CD4-positive, alpha-beta T cell treated with Interleukin-17A for 4 hours (primary cell): ENCODE results near the gene GRIA4.

Experiments used
- DNase-seq: peaks from one replicate; pipeline ENCODE4 v3.0.0-alpha.2; 2020; ENCODE audit warnings: mixed read lengths

The GRIA4 gene

GRCh38 chr11:105641433-105641832, 31.6 kb downstream of the GRIA4 start:
- no peak for DNase-seq

GRCh38 chr11:105642870-105643269, 33.0 kb downstream of the GRIA4 start:
- no peak for DNase-seq

GRCh38 chr11:105644839-105645573, 35.1 kb downstream of the GRIA4 start:
- DNase-seq, result no peak

- no peak for DNase-seq
Observed at GRCh38 chr11:105647780-105648179, 37.9 kb downstream of the GRIA4 start.

- no peak for DNase-seq
Observed at GRCh38 chr11:105648762-105649161, 38.9 kb downstream of the GRIA4 start.

GRCh38 chr11:105665281-105665680, 55.4 kb downstream of the GRIA4 start:
- no peak for DNase-seq

- DNase-seq, result no peak
Observed at GRCh38 chr11:105667441-105667840, 57.6 kb downstream of the GRIA4 start.

GRCh38 chr11:105670811-105671210, 60.9 kb downstream of the GRIA4 start:
- no peak for DNase-seq

- DNase-seq, result no peak
Observed at GRCh38 chr11:105673089-105673488, 63.2 kb downstream of the GRIA4 start.

- no peak for DNase-seq
Observed at GRCh38 chr11:105689631-105690030, 79.8 kb downstream of the GRIA4 start.

GRCh38 chr11:105690467-105690866, 80.6 kb downstream of the GRIA4 start:
- DNase-seq, result no peak

- DNase-seq, result no peak
Observed at GRCh38 chr11:105693075-105693759, 83.3 kb downstream of the GRIA4 start.

- no peak for DNase-seq
Observed at GRCh38 chr11:105696000-105696399, 86.1 kb downstream of the GRIA4 start.

GRCh38 chr11:105697291-105697690, 87.4 kb downstream of the GRIA4 start:
- DNase-seq, result no peak

GRCh38 chr11:105699203-105699602, 89.3 kb downstream of the GRIA4 start:
- DNase-seq, result no peak

- DNase-seq, result no peak
Observed at GRCh38 chr11:105700271-105700670, 90.4 kb downstream of the GRIA4 start.

GRCh38 chr11:105701098-105701497, 91.2 kb downstream of the GRIA4 start:
- no peak for DNase-seq

- DNase-seq, result no peak
Observed at GRCh38 chr11:105705786-105706530, 96.1 kb downstream of the GRIA4 start.

- no peak for DNase-seq
Observed at GRCh38 chr11:105713106-105713505, 103.2 kb downstream of the GRIA4 start.

- no peak for DNase-seq
Observed at GRCh38 chr11:105713696-105714095, 103.8 kb downstream of the GRIA4 start.

GRCh38 chr11:105718641-105719040, 108.8 kb downstream of the GRIA4 start:
- no peak for DNase-seq

- DNase-seq, result no peak
Observed at GRCh38 chr11:105719073-105719822, 109.4 kb downstream of the GRIA4 start.

- DNase-seq, result no peak
Observed at GRCh38 chr11:105720096-105720495, 110.2 kb downstream of the GRIA4 start.
